Heart left ventricle (tissue), 16 donors: ENCODE data around the gene CFAP73. TPM values are rescaled to one million over a fixed set of nuclear protein-coding genes. Genes with fewer than 3 reads are reported as not detected.

Source experiments
- ATAC-seq, 4 donors: fragments of 200-7000 bp; cut with Tn5 transposase; one replicate each; pipeline ENCODE4 v1.9.1; 2020 to 2022; ENCODE audit warnings: moderate library complexity in 4 of 4, mild to moderate bottlenecking in 3 of 4, moderate number of reproducible peaks in 1 of 4
- DNase-seq, 5 donors: peaks; one replicate each; pipeline ENCODE4 v3.0.0-alpha.2; 2020
- H3K27ac ChIP-seq, 12 donors: fragments of 200-600 bp; sonication (generic) in 4 of 12; one replicate each; pipeline versions ENCODE4 v1.5.0 to v1.8.0; 2016 to 2022; ENCODE audit warnings: mild to moderate bottlenecking in 2 of 12
- H3K27me3 ChIP-seq, 9 donors: fragments of 200-600 bp; sonication (generic) in 2 of 9; one replicate each; pipeline versions ENCODE4 v1.5.1 to v1.8.0; 2016 to 2022; ENCODE audit warnings: mild to moderate bottlenecking in 3 of 9
- H3K36me3 ChIP-seq, 9 donors: fragments of 200-600 bp; sonication (generic) in 2 of 9; one replicate each; pipeline versions ENCODE4 v1.5.0 to v1.8.0; 2018 to 2022; ENCODE audit warnings: mild to moderate bottlenecking in 2 of 9
- H3K4me1 ChIP-seq, 12 donors: fragments of 200-600 bp; sonication (generic) in 4 of 12; one replicate each; pipeline versions ENCODE4 v1.5.0 to v1.8.0; 2016 to 2022; ENCODE audit warnings: mild to moderate bottlenecking in 3 of 12
- H3K4me3 ChIP-seq, 12 donors: fragments of 200-600 bp; sonication (generic) in 4 of 12; one replicate each; pipeline versions ENCODE4 v1.5.0 to v1.8.0; 2017 to 2022; ENCODE audit warnings: mild to moderate bottlenecking in 9 of 12, moderate library complexity in 4 of 12
- H3K9me3 ChIP-seq, 12 donors: fragments of 200-600 bp; sonication (generic) in 4 of 12; one replicate each; pipeline versions ENCODE4 v1.5.0 to v1.8.0; 2016 to 2022; ENCODE audit warnings: mild to moderate bottlenecking in 1 of 12
- CTCF ChIP-seq, 12 donors: fragments of 200-600 bp; sonication (generic) in 4 of 12; IDR thresholded peaks; one replicate each; pipeline versions ENCODE4 v1.5.0 to v1.8.0; 2018 to 2022; ENCODE audit warnings: antibody characterized with exemption in 12 of 12, mild to moderate bottlenecking in 5 of 12
- POLR2A ChIP-seq, 2 donors: fragments of 450-650 bp; IDR thresholded peaks; one replicate each; pipeline ENCODE4 v1.6.1; 2017; ENCODE audit warnings: antibody characterized with exemption in 2 of 2, mild to moderate bottlenecking in 2 of 2, moderate library complexity in 2 of 2
- WGBS, 4 donors: extraction: QIAGEN DNeasy Blood & Tissue Kit in 2 of 4; methylation state at CpG; one replicate each; pipeline versions ENCODE4 v1.1.5 to v1.1.7; 2013 to 2018; 5-methylcytosine and 5-hydroxymethylcytosine counted together
- intact Hi-C, 10 donors: fragments of 100-400 bp; cut with DNase I; formaldehyde crosslinking; loops; one replicate each; pipeline versions ENCODE4 v1.11.1 to v1.14.2; 2022
- polyA plus RNA-seq, 2 donors: library from polyadenylated mRNA; stranded (reverse); fragments of 200-250 nt; gene quantifications; one replicate each; pipeline ENCODE4 v1.2.3, GENCODE V29; 2013
- total RNA-seq, 9 donors: library from RNA; depleted of rRNA in 2 of 9; stranded (reverse); fragments of >200 nt in 2 of 9; fragmentation: NEBNext Ultra II Directional in 3 of 9; extraction: Animal tissue kit (Norgen Biotek cat#: 25700) in 3 of 9; gene quantifications; one replicate each; pipeline versions ENCODE4 v1.1.0 to v1.2.4, GENCODE V29; 2016 to 2023
- donor health status: ischemic (EF 13 %, LVEDD 7.1; RV severe dilation, severe dysfunction).
- donor health status: healthy with polysubstance abuse.
- donor health status: DM: no; HTN: yes; CAD: no.
- donor health status: DM: no; HTN: no; CAD: no.
- donor health status: ischemic (EF 25% LVEDD 6.9; RV normal size, moderate dysfunction).
- donor health status: ischemic (EF 25% LVEDD 5.7; RV mildly dilated, moderate dysfunction).
- donor health status: healthy.
- donor health status: DM: yes; HTN: yes; CAD: no.
- donor health status: ischemic (EF 35%, LVEDD 5.7; RV mildly dilated, moderate dysfunction).
- donor health status: nonischemic (EF 11% LVEDD 7.7; RV severe dilation, severe dysfunction).
- donor health status: DM: yes; HTN: yes; CAD: no.
- donor health status: PGD.
- donor health status: ischemic (EF 29% LVEDD 5.4; RV normal size, mild dysfunction).
- donor health status: nonischemic (EF 23%, LVEDD 6.1; RV moderate dilation, normal function).

Gene CFAP73
- total and polyA plus RNA-seq, 11 donors = 0.04 to 0.11 TPM; not detected in 9

DNA sequence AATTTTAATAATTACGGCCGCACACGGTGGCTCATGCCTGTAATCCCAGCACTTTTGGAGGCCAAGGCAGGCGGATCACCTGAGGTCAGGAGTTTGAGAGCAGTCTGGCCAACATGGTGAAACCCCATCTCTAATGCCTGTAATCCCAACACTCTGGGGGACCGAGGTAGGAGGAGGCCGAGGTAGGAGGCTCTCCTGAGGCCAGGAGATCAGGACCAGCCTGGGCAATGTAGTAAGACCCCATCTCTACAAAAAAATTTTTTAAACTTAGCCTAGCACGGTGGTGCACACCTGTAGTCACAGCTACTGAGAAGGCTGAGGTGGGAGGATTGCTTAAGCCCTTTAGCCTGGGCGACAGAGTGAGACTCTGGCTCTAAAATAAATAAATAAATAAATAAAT is 5.6 kb upstream of the CFAP73 start:
- TF ChIP-seq CTCF (IDR thresholded peaks at IDR 0.05) = no peak
- TF ChIP-seq POLR2A (IDR thresholded peaks at IDR 0.05) = no peak
- Histone ChIP-seq H3K36me3 (no peaks in the 10 kb centered on the region), H3K9me3 (peaks cover 0 to 7% (median 0%) of the 10 kb centered on the region in 12 donors), H3K27me3 (no peaks in the 10 kb centered on the region), H3K27ac (no peak overlapping the region), H3K4me1 (peaks cover 0 to 23% (median 0%) of the 10 kb centered on the region in 12 donors), H3K4me3 (no peak overlapping the region)
- 83 to 91% (median 88%) methylated on average over 8 of the region's 8 CpGs for WGBS, 4 donors
- intact Hi-C loops = no loop called here
- DNase-seq (peak in 2 of 5 donors; percentile 3 to 8), ATAC-seq (no peak)

GRCh38 chr12:113144806-113145205 is 4.7 kb upstream of the CFAP73 start:
- intact Hi-C loops = no loop called here
- peaks cover 0 to 23% (median 5%) of the 10 kb centered on the region in 12 donors for H3K4me1 ChIP-seq
- peaks cover 0 to 7% (median 0%) of the 10 kb centered on the region in 12 donors for H3K9me3 ChIP-seq
- peaks cover 0 to 5% (median 0%) of the 10 kb centered on the region in 9 donors for H3K27me3 ChIP-seq
- H3K27ac ChIP-seq = no peak overlapping the region
- DNase-seq = peak in 2 of 5 donors; percentile 2 to 3
- TF ChIP-seq CTCF (IDR thresholded peaks at IDR 0.05) (no peak), POLR2A (IDR thresholded peaks at IDR 0.05) (no peak)
- ATAC-seq = no peak
- no peaks in the 10 kb centered on the region for H3K36me3 ChIP-seq
- H3K4me3 ChIP-seq = no peak overlapping the region
- 75 to 81% (median 77%) methylated on average over 5 of the region's 5 CpGs for WGBS, 4 donors

DNA sequence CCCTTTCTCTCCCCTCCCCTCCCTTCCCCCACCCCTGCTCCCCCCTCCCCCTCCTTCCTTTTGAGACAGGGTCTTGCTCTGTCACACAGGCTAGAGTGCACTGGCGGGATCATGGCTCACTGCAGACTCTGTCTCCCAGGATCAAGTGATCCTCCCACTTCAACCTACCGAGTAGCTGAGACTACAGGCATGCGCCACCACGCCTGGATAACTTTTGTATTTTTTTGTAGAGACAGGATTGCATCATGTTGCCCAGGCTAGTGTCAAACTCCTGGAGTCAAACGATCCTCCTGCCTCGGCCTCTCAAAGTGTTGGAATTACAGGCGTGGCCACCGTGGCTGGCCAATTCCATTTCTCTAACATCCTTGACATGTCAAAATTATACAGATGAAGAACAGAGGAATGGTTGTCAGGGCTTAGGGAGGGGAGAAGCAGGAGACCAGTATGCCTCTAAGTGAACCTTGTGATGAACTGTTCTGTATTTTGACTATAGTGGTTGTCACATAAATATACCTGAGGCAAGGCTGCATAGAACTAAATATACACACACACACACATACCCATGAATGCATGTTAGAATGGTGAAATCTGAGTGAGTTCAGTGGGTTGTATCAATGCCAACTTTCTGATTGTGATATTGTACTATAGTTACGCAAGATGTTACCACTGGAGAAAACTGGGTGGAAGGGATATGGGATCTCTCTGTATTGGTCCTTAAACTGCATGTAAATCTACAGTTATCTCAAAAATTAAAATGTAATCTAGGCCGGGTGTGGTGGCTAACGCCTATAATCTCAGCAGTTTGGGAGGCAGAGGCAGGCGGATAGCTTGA is 3.6 kb upstream of the CFAP73 start:
- Histone ChIP-seq H3K27me3 (peaks cover 0 to 14% (median under 1%) of the 10 kb centered on the region in 9 donors), H3K4me3 (no peak overlapping the region), H3K9me3 (peaks cover 0 to 7% (median 0%) of the 10 kb centered on the region in 12 donors), H3K36me3 (no peaks in the 10 kb centered on the region), H3K27ac (no peak overlapping the region), H3K4me1 (peaks cover 0 to 23% (median 5%) of the 10 kb centered on the region in 12 donors)
- TF ChIP-seq CTCF (IDR thresholded peaks at IDR 0.05) = no peak
- no peak for TF ChIP-seq POLR2A (IDR thresholded peaks at IDR 0.05)
- no peak for ATAC-seq
- 74 to 76% (median 75%) methylated on average over 12 of the region's 12 CpGs for WGBS, 4 donors
- peak in 2 of 5 donors; percentile 6 to 7 for DNase-seq
- intact Hi-C loops = no loop called here

GRCh38 chr12:113146999-113147398 is 2.5 kb upstream of the CFAP73 start:
- Histone ChIP-seq H3K4me3 (no peak overlapping the region), H3K4me1 (peaks cover 0 to 17% (median 5%) of the 10 kb centered on the region in 12 donors), H3K27me3 (peaks cover 0 to 24% (median 11%) of the 10 kb centered on the region in 9 donors), H3K27ac (no peak overlapping the region), H3K36me3 (no peaks in the 10 kb centered on the region), H3K9me3 (peaks cover 0 to 7% (median 0%) of the 10 kb centered on the region in 12 donors)
- TF ChIP-seq POLR2A (IDR thresholded peaks at IDR 0.05) = no peak
- no peak for TF ChIP-seq CTCF (IDR thresholded peaks at IDR 0.05)
- DNase-seq (peak in 1 of 5 donors; percentile 3), ATAC-seq (no peak)
- intact Hi-C loops = no loop called here
- 79 to 86% (median 83%) methylated on average over 2 of the region's 2 CpGs for WGBS, 4 donors
